Stimulated activated CD4-positive, alpha-beta T cell treated with anti-CD3 and anti-CD28 coated beads, Interleukin-15, amount 100 ng/mL, for 1 hour (primary cell): ENCODE results near the gene TMEM218.
A peak's percentile ranks its signal among the peaks of the same experiment; 100 is the strongest.

Source experiments
- DNase-seq, 2 donors: peaks; one replicate each; pipeline ENCODE4 v3.0.0-alpha.2; 2020; ENCODE audit warnings: low read depth in 1 of 2, low spot score in 1 of 2

TMEM218 gene

GRCh38 chr11:125111343-125112207, at the start of gene TMEM218:
Gene TMEM218 (minus strand): TSS chr11:125111626. CDS start chr11:125102241, 9,385 bp downstream.
- DNase-seq, result peak; percentile 87 to 90

DNA sequence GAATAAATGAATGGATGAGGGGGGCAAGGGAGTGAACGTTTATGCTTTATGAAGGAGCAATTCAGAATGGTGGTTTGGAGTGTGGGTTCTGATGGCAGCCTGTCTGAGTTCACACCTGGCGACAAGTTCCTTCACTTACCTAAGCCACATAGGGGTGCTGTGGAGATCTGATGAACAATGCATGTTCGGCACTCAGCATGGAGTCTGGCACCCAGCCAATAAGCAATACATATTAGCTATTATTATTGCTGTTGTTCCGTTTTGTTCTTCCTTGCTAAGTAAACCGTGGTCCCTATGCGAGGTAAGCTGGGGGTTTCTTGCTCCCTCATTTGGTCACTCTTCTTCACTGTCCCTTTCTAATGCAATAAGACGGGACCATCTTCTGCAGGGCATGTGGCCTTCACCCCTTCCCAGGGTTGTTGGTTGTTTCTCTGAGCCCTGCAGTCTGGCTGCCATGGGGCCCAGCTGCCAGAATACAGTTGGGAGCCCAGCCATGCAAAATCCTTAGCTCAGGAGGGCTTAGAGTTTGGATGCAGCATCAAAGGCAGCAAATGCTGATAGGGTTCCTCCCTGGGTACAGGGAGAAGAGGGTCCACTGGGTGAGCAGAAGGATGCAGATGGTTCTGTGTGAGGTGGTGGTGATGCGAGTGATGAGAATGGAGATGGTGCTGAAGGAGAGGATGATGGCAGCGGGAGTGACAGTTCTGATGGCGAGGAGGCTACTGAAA, 46.7 kb upstream of the TMEM218 start:
- no peak for DNase-seq

GRCh38 chr11:125157118-125157733, 45.8 kb upstream of the TMEM218 start:
- DNase-seq, result no peak

- no peak for DNase-seq
Measured at GRCh38 chr11:125156346-125157117, 45.1 kb upstream of the TMEM218 start.

DNA sequence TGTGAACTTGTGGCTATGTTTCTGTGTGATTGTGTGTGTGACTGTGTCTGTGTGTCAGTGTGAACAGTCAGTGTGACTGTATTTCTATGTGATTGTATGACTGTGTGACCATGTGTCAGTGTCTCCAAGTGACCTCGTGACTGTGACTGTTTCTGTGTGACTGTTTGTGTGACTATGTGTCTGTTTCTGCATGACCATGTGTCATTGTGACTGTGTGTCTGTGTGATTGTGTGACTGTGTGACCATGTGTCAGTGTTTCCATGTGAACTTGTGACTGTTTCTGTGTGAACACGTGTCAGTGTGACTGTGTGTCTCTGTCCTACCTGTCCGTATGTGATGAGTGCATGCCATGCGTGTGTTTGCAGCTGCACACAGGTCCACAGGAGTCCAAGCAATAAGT, 44.3 kb upstream of the TMEM218 start:
- no peak for DNase-seq

- no peak for DNase-seq
Measured at GRCh38 chr11:125155100-125155444, 43.6 kb upstream of the TMEM218 start.

GRCh38 chr11:125154378-125155099, 43.1 kb upstream of the TMEM218 start:
- DNase-seq, result no peak

DNA sequence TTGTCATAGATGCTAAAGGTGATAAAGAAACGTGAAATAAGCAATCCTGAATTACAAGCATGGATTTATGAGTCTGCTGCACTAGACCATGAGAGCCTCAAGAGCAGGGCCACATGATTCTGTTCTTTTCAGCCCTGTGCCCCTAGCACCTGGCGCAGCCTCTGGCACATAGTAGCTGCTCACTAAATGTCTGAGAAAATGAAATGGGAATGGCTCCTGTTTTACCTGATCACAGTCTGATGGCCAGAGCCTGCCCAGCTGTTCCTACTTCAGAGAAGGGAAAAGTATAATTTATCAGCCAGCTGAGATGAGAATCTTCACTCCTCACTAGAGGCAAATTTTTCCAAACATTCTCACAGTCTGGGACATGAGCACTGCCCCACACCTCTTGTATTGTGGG, 42.4 kb upstream of the TMEM218 start:
- no peak for DNase-seq

- DNase-seq, result no peak
Measured at GRCh38 chr11:125148743-125149142, 37.3 kb upstream of the TMEM218 start.

- DNase-seq, result no peak
Measured at GRCh38 chr11:125148011-125148410, 36.6 kb upstream of the TMEM218 start.

DNA sequence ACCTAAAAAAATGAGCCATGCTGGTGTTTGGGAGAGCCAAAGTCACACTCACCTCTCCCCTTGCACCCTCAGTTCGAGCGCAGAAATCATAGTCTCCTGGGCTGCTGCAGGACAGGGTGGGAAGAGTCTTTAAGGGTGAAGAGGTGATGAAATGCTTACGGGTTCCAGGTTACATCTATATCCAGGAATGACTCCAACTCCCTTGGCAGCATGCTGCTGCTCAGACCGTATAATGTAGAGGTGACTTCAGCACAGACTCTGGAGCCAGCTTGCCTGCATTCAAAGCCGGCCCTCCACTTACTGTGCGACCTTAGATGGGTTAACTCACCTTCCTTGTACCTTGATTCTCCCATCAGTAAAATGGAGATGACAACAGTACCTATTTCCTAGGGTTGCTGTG, 35.9 kb upstream of the TMEM218 start:
- DNase-seq, result no peak

DNA sequence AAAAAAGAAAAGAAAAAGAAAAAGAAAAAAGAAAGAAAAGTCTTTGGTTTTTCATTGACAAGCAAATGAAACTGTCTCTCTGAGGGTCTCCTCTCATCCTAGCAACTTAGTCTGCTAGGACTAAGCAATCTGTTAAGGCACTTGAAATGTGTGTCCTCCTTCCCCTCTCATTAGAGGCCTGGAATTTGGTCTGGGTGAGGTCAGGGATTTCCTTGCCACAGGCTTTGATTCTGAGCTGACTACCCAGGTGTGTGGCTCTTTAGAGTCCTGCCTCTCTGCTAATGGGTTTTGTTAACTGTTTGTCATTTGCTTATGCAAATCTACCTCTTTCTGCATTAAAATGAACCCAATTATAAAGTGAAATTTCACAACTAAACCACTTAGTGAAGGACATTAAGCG, 34.8 kb upstream of the TMEM218 start:
- DNase-seq, result no peak

- DNase-seq, result peak; percentile 36 to 53
Measured at GRCh38 chr11:125141686-125142535, 30.5 kb upstream of the TMEM218 start.

GRCh38 chr11:125141178-125141577, 29.8 kb upstream of the TMEM218 start:
- DNase-seq, result no peak

DNA sequence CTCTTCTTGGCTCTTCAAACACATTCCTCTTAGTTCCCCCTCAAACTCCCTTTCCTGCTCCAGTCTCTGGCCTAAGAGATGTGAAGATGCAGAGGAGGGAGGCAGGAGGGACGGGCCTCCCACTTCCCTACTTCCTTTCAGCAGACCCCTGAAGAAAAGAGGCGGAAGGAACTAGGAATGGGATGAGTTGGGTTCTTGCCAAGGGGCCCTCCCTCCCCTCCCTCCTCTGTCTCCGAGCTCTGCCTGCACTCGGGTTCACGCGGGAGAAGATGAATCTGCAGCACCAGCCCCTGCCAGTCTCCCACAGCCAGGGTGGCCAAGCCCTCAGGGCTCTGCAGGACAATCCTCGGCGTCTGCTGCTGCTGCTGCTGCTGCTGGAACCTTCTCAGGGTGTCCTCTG, 28.8 kb upstream of the TMEM218 start:
- DNase-seq, result no peak

DNA sequence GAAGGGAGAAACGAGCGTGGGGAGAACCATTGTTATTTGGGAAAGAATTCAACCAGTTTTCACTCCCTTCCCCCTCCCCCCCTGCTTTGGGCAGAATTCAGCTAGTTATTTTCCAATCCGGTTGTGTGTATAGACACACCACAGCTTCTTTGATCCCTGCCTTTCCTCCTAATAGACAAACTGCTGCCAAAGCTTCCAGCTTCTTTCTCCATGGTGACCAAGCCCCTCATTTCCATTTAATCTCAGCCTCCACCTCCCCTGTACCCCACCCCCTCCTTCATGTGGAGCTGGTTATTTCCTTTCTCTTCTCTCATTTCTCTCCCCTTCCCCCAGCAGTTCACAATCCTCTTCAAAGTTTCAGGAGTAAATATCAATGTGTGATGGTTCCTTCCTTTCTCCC, 28.4 kb upstream of the TMEM218 start:
- DNase-seq, result no peak

GRCh38 chr11:125138966-125139365, 27.5 kb upstream of the TMEM218 start:
- no peak for DNase-seq

GRCh38 chr11:125136001-125136400, 24.6 kb upstream of the TMEM218 start:
- no peak for DNase-seq

DNA sequence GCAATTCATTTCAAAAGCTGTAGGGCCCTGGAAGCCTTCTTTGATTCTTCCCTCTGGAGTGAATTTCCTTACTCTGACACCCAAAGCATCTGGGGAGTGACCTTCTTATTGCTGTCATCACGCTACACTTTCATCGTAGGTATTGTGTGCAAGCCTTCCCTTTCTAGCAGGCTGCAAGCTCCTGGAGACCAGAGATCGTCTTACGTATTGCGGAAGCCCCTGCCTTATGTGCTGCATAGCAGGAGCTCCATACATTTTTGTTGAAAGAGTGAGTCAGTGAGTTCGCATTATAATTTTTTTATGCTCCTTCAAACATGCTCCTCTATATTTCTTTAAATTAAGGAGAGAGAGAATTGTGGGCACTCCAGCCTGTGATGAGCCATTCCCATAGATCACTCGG, 21.2 kb upstream of the TMEM218 start:
- no peak for DNase-seq

DNA sequence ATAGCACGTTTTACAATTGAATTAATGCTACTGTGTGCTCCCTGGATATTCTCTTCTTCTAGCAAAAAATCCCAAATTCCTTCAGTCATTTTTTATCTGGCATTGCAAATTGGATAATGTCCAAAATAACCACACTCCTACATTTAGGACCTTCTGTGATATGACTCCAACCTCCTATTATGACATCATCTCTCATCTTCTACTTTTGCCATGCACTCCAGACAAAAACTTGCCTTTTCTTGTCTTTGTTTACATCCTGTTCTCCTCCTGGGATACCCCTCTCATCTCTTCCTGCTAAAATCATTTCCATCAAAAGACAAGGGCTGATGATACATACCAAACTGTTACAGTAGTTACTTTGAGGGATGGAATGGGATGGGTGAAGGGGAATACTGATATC, 20.6 kb upstream of the TMEM218 start:
- DNase-seq, result no peak
